Measurements from ENCODE around the gene EDRF1. TPM values are rescaled to one million over a fixed set of nuclear protein-coding genes. Genes with fewer than 3 reads are reported as not detected.

The EDRF1 gene
- polyA plus RNA-seq, 2 of the 4 experiments (the other 2 are of a cell fraction), result 19.7 to 37.9 TPM

GRCh38 chr10:125747417-125747816 is 27.9 kb downstream of the EDRF1 start:
- WGBS (ENCODE audit: missing lambda C conversion rate), result 84% methylated on average over 5 of the region's 5 CpGs
- Histone ChIP-seq H3K4me2 (no peak overlapping the region), H3K4me3 (no peak overlapping the region), H3K4me1 (no peaks in the 10 kb centered on the region), H3K27ac (no peak overlapping the region), H3K9me3 (no peaks in the 10 kb centered on the region)
- ATAC-seq, result no peak
- FAIRE-seq, result no peak
- POLR2A ChIA-PET, result no interaction called here
- CTCF ChIA-PET, result interaction anchor here (1.3 kb wide), 1 partner anchor 18 kb away, joined by 4 read pairs; no protein-coding TSS in a partner anchor
- TF ChIP-seq CTCF (IDR thresholded peaks at IDR 0.05) (no peak), ELK1 (IDR thresholded peaks at IDR 0.05; ENCODE audit: low read depth, low read length) (no peak), MAFK (IDR thresholded peaks at IDR 0.05; ENCODE audit: partially characterized antibody) (no peak), POLR2A (IDR thresholded peaks at IDR 0.05; ENCODE audit: low read length) (no peak), FOXS1 (CRISPR knock-in tag; IDR thresholded peaks at IDR 0.05) (no peak), USF2 (IDR thresholded peaks at IDR 0.05) (no peak), RCOR1 (IDR thresholded peaks at IDR 0.05; ENCODE audit: low read depth, low read length) (no peak), POLR2AphosphoS2 (conservative IDR thresholded peaks at IDR 0.05; ENCODE audit: low read length) (no peak), GATA3 (IDR thresholded peaks at IDR 0.05; ENCODE audit: borderline replicate concordance) (no peak), CBX2 (IDR thresholded peaks at IDR 0.05; ENCODE audit: borderline replicate concordance, low read depth) (no peak), HOXA7 (CRISPR knock-in tag; IDR thresholded peaks at IDR 0.05) (no peak), ZNF302 (CRISPR knock-in tag; IDR thresholded peaks at IDR 0.05) (no peak)
- DNase-seq (ENCODE audit: low read depth in 1 of 2, low spot score in 1 of 2), result no peak

- Histone ChIP-seq H3K9me3 (no peaks in the 10 kb centered on the region), H3K4me2 (no peak overlapping the region), H3K4me1 (no peaks in the 10 kb centered on the region), H3K4me3 (no peak overlapping the region), H3K27ac (no peak overlapping the region)
- 80% methylated on average over 5 of the region's 5 CpGs for WGBS (ENCODE audit: missing lambda C conversion rate)
- ChIA-PET POLR2A (no interaction called here), CTCF (interaction anchor here (1.4 kb wide), 1 partner anchor 21 kb away, joined by 3 read pairs; no protein-coding TSS in a partner anchor)
- DNase-seq (ENCODE audit: low read depth in 1 of 2, low spot score in 1 of 2) (no peak), ATAC-seq (no peak), FAIRE-seq (no peak)
- TF ChIP-seq CBX8 (IDR thresholded peaks at IDR 0.05), result no peak
- no peak for TF ChIP-seq USF2 (IDR thresholded peaks at IDR 0.05)
- no peak for TF ChIP-seq BCL3 (IDR thresholded peaks at IDR 0.05)
- no peak for TF ChIP-seq EP300 (IDR thresholded peaks at IDR 0.05)
- TF ChIP-seq ATOH8 (CRISPR knock-in tag; IDR thresholded peaks at IDR 0.05; ENCODE audit: low read depth), result no peak
- TF ChIP-seq MAZ (IDR thresholded peaks at IDR 0.05; ENCODE audit: borderline replicate concordance, low read depth, low read length), result no peak
- TF ChIP-seq MAX (IDR thresholded peaks at IDR 0.05), result no peak
- TF ChIP-seq CHD2 (IDR thresholded peaks at IDR 0.05; ENCODE audit: low read length, partially characterized antibody), result no peak
- no peak for TF ChIP-seq RNF2 (IDR thresholded peaks at IDR 0.05; ENCODE audit: borderline replicate concordance, low read depth)
- TF ChIP-seq KDM5A (IDR thresholded peaks at IDR 0.05), result no peak
These were observed 36.7 kb downstream of the EDRF1 start for GRCh38 chr10:125756196-125756595.

All from A549 (cell line).